Mesothelial cell of epicardium (in vitro differentiated cells): Measurements from ENCODE around the gene MRPL40. TPM values are rescaled to one million over a fixed set of nuclear protein-coding genes. Genes with fewer than 3 reads are reported as not detected.

Source experiments
- DNase-seq, 2 experiments: peaks; one replicate each; pipeline ENCODE4 v3.0.0; 2021; ENCODE audit warnings: low spot score in 2 of 2; ENCODE audit not compliant: unreplicated experiment in 2 of 2
- H3K27ac Mint-ChIP-seq: 2 replicates; pipeline ENCODE4 v1.8.0; 2021; ENCODE audit warnings: mixed read lengths
- H3K27me3 Mint-ChIP-seq: 2 replicates; pipeline ENCODE4 v1.8.0; 2021; ENCODE audit warnings: low read depth, mixed read lengths
- H3K36me3 Mint-ChIP-seq: 2 replicates; pipeline ENCODE4 v1.8.0; 2021; ENCODE audit warnings: mixed read lengths
- H3K4me1 Mint-ChIP-seq: 2 replicates; pipeline ENCODE4 v1.8.0; 2021; ENCODE audit warnings: mixed read lengths
- H3K4me3 Mint-ChIP-seq: 2 replicates; pipeline ENCODE4 v1.8.0; 2021; ENCODE audit warnings: mild to moderate bottlenecking, moderate library complexity, mixed read lengths
- H3K9me3 Mint-ChIP-seq: 2 replicates; pipeline ENCODE4 v1.8.0; 2021; ENCODE audit warnings: mixed read lengths
- CTCF ChIP-seq: fragments of 200-600 bp; sonication (generic); IDR thresholded peaks from one replicate; pipeline ENCODE4 v1.5.0; 2021; ENCODE audit warnings: antibody characterized with exemption; ENCODE audit not compliant: unreplicated experiment
- total RNA-seq: library from RNA; stranded (reverse); gene quantifications from 3 replicates; pipeline ENCODE4 v1.2.1, GENCODE V29; 2021

Gene MRPL40
- total RNA-seq, 1 donor from 2014 or later = 19.1 TPM

GRCh38 chr22:19460036-19460435, 27.7 kb downstream of the MRPL40 start:
- Mint-ChIP-seq H3K4me3 (no peak overlapping the region), H3K27ac (no peak overlapping the region), H3K4me1 (peaks cover 10% of the 10 kb centered on the region), H3K36me3 (peaks cover 32% of the 10 kb centered on the region), H3K9me3 (no peaks in the 10 kb centered on the region), H3K27me3 (no peaks in the 10 kb centered on the region)
- no peak for TF ChIP-seq CTCF
- no peak for DNase-seq

GRCh38 chr22:19461506-19461905, 29.2 kb downstream of the MRPL40 start:
- Mint-ChIP-seq H3K4me1 (peaks cover 10% of the 10 kb centered on the region), H3K27me3 (no peaks in the 10 kb centered on the region), H3K36me3 (peaks cover 28% of the 10 kb centered on the region), H3K9me3 (no peaks in the 10 kb centered on the region), H3K4me3 (no peak overlapping the region), H3K27ac (no peak overlapping the region)
- DNase-seq = no peak
- no peak for TF ChIP-seq CTCF

GRCh38 chr22:19463008-19463407, 30.7 kb downstream of the MRPL40 start:
- Mint-ChIP-seq H3K27ac (no peak overlapping the region), H3K27me3 (no peaks in the 10 kb centered on the region), H3K4me1 (peaks cover 10% of the 10 kb centered on the region), H3K9me3 (no peaks in the 10 kb centered on the region), H3K36me3 (peaks cover 28% of the 10 kb centered on the region), H3K4me3 (no peak overlapping the region)
- TF ChIP-seq CTCF = no peak
- no peak for DNase-seq

GRCh38 chr22:19463491-19464469, 31.4 kb downstream of the MRPL40 start:
- Mint-ChIP-seq H3K4me1 (peaks cover 10% of the 10 kb centered on the region), H3K27me3 (no peaks in the 10 kb centered on the region), H3K9me3 (no peaks in the 10 kb centered on the region), H3K36me3 (peaks cover 35% of the 10 kb centered on the region), H3K27ac (peak overlapping the region; percentile 75), H3K4me3 (no peak overlapping the region)
- no peak for DNase-seq
- TF ChIP-seq CTCF = no peak

- H3K27me3 Mint-ChIP-seq = no peaks in the 10 kb centered on the region
- H3K4me1 Mint-ChIP-seq = peaks cover 10% of the 10 kb centered on the region
- peak overlapping the region; percentile 43 for H3K27ac Mint-ChIP-seq
- no peaks in the 10 kb centered on the region for H3K9me3 Mint-ChIP-seq
- H3K36me3 Mint-ChIP-seq = peaks cover 40% of the 10 kb centered on the region
- no peak for TF ChIP-seq CTCF
- H3K4me3 Mint-ChIP-seq = no peak overlapping the region
- no peak for DNase-seq
Measured at GRCh38 chr22:19464546-19464945, 32.2 kb downstream of the MRPL40 start.
